A549 treated with Hydrocortisone at 1 μM for 4 hours (cell line): Measurements from ENCODE around the gene ZNF627. TPM values are rescaled to one million over a fixed set of nuclear protein-coding genes. Genes with fewer than 3 reads are reported as not detected.

Experiments
- total RNA-seq: library from RNA; stranded (reverse); fragments of 200-300 nt; extraction: Qiagen RNA extraction; gene quantifications from 5 replicates; pipeline ENCODE4 v1.2.3, GENCODE V29; 2022

Gene ZNF627
- total RNA-seq: 2.7 to 5.3 TPM (median 3.5 TPM) in 5 replicates

DNA sequence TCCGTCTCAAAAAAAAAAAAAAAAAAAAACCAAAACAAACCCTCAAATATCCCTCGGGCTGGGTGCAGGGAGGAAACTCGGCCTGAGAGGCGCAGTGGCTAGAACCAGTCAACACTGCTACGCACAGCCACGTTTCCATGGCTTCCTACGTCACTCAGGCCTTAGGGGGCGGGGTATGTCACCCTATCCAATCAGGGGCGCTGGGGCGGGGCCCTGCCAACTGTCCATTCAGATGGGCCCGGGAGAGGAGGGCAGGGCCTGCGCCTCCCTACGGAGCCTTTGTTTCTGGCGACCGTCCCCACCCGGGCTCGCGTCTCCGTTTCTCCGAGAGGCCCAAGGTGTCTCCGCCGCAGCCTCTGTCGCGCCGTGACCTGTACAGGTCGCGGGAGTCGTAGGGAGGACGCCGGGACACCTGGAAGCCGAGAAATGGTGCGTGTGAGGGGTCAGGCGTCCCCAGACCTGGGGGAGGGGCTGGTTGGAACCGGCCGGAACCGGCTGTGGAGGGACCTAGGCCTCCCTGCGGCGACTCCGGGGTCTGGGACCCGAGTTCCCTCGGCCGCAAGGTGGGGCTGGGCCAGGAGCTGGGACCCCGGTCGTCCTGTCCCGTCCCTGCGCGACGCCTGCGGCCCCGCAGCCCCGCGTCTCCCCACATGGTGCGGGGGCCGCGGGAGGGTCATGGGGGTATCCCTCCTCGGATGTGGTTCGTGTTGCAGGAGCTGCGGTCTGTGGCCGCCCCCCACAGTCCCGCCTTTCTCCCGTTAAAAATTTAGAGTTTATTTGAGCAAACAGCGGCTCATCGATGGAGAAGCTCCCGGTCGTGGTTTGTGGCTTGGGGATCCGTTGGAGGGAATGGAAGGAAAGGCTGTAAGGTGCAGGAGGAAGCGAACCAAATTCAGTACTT is at the start of gene ZNF627:
Gene ZNF627 (plus strand): TSS at position 282 of the 901 bp plus-strand sequence. CDS start 145 bp downstream, at position 427.

DNA sequence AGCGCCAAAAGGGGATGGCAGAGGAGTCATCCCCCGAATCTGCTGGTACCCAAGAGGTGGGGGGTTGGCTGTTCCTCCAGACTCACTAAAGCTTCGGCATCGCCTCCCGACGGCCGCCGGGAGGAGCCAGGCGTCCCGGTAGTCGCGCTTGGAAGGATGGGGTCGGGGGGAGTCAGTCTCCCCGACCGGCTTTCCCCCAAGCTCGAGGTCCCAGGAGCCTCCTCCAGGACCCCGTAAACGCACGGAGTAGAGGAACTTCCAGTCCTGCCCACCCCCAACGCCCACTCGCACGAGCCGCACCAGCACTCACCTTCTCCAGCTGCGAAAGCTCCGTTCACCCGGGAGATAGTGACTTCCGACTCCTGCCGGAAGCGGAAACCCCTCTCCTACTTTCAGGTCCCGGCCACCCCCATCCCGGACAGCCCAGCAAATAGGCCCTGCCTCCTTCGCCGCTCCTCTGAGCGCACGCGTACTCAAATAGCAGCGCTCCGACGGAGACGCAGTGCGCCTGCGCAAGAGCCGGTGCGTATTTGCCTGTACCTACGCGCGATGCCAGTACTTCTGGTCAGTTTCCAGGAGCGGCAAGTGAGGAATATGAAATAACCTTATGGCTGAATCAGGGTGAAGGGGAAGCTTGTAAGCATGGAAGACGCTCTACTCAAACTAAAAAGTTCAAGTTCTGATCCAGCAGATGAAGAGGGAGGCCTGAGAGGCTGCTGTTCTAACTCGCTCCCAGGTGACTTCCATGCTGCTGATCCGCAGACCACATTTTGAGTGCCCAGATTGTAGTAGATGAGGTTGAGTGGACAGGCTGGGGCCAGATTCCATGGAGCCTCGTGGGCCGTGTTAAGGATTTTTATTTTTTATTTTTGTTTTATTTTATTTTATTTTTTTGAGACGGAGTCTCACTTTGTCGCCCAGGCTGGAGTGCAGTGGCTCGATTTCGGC is 38.1 kb upstream of the ZNF627 start, which contains the start of gene ELOF1:
Gene ELOF1 (minus strand): TSS at position 350 of the 948 bp plus-strand sequence. CDS start 4,883 bp downstream, outside the sequence.

GRCh38 chr19:11577451-11578257 is 19.6 kb upstream of the ZNF627 start, which contains the start of gene ACP5:
TSS of gene ACP5 (minus strand) at chr19:11577645. CDS start at chr19:11577317, 328 bp downstream.

Other genes with a start within 250 kb of the ZNF627 start
- gene PLPPR2, start 242.1 kb upstream of the ZNF627 start, total RNA-seq: 7.5 to 9.7 TPM (median 8.9 TPM) in 5 replicates
- gene SWSAP1, start 222.8 kb upstream of the ZNF627 start, total RNA-seq: 1.3 to 2.4 TPM (median 1.8 TPM) in 5 replicates
- 3.0 to 4.9 TPM (median 4.0 TPM) in 5 replicates for gene EPOR, start 213.2 kb upstream of the ZNF627 start, total RNA-seq
- 0.92 to 1.8 TPM (median 1.3 TPM) in 5 replicates for gene RGL3, start 178.2 kb upstream of the ZNF627 start, total RNA-seq
- 0.92 to 2.2 TPM (median 1.0 TPM) in 5 replicates for gene ODAD3, start 162.4 kb upstream of the ZNF627 start, total RNA-seq
- gene PRKCSH, start 161.8 kb upstream of the ZNF627 start, total RNA-seq: 242 to 279 TPM (median 253 TPM) in 5 replicates
- 0.07 to 0.38 TPM (median 0.22 TPM) in 5 replicates for gene ELAVL3, start 116.4 kb upstream of the ZNF627 start, total RNA-seq
- 2.4 to 4.7 TPM (median 3.6 TPM) in 5 replicates for gene ZNF653, start 91.6 kb upstream of the ZNF627 start, total RNA-seq
- 27.8 to 31.4 TPM (median 29.9 TPM) in 5 replicates for gene ECSIT, start 68.3 kb upstream of the ZNF627 start, total RNA-seq
- gene CNN1, start 58.6 kb upstream of the ZNF627 start, total RNA-seq: 0.20 to 0.46 TPM (median 0.35 TPM) in 5 replicates
- gene ELOF1, start 38.3 kb upstream of the ZNF627 start, total RNA-seq: 85.6 to 112 TPM (median 95.1 TPM) in 5 replicates
- 0.15 to 0.33 TPM (median 0.26 TPM) in 4 of 5 replicates, not detected in the other for gene ACP5, start 19.8 kb upstream of the ZNF627 start, total RNA-seq
- 1.6 to 3.4 TPM (median 2.5 TPM) in 5 replicates for gene ZNF823, start 141.5 kb downstream of the ZNF627 start, total RNA-seq
- 0.02 TPM in 1 of 5 replicates, not detected in the others for gene ZNF441, start 169.5 kb downstream of the ZNF627 start, total RNA-seq
- not detected in 5 replicates for gene ZNF491, start 201.0 kb downstream of the ZNF627 start, total RNA-seq
- 0.02 to 0.07 TPM (median 0.03 TPM) in 4 of 5 replicates, not detected in the other for gene ZNF440, start 216.8 kb downstream of the ZNF627 start, total RNA-seq